HL-60 (cell line): ENCODE measurements around the gene ATOX1.

Experiments
- DNase-seq, 2 experiments: peaks; one replicate each; pipeline ENCODE4 v3.0.0-alpha.2; 2010 to 2020; ENCODE audit warnings: low read depth in 1 of 2, low spot score in 1 of 2
- H3K27ac ChIP-seq: fragments of 250-450 bp; sonication (Bioruptor Pico); replicated peaks from 2 replicates; pipeline ENCODE4 v1.5.1; 2020; ENCODE audit warnings: mild to moderate bottlenecking, moderate library complexity
- H3K27me3 ChIP-seq: fragments of 250-450 bp; sonication (Bioruptor Pico); 2 replicates; pipeline ENCODE4 v1.5.1; 2021; ENCODE audit warnings: mild to moderate bottlenecking, moderate library complexity; ENCODE audit not compliant: insufficient read depth, poor library complexity, severe bottlenecking
- H3K4me3 ChIP-seq: replicated peaks from 2 replicates; pipeline ENCODE4 v1.5.1; 2011; ENCODE audit warnings: mild to moderate bottlenecking, control low read depth, low read length; ENCODE audit not compliant: insufficient read depth
- GABPA ChIP-seq: IDR thresholded peaks from 2 replicates; pipeline ENCODE4 v1.6.1; 2012; ENCODE audit warnings: low read depth
- POLR2AphosphoS5 ChIP-seq: IDR thresholded peaks from 2 replicates; pipeline ENCODE4 v1.6.1; 2012; ENCODE audit warnings: low read depth
- SPI1 ChIP-seq: IDR thresholded peaks from 2 replicates; pipeline ENCODE4 v1.6.1; 2012; ENCODE audit warnings: low read depth, mild to moderate bottlenecking, borderline replicate concordance
- TF ChIP-seq, protein P1 (sequence below): IDR thresholded peaks from one replicate; pipeline ENCODE4 v1.5.1; 2011; ENCODE audit warnings: low read length, control low read depth, inconsistent platforms; ENCODE audit not compliant: insufficient read depth
- TF ChIP-seq, protein P2 (sequence below): IDR thresholded peaks from 2 replicates; pipeline ENCODE4 v1.6.1; 2012; ENCODE audit warnings: low read depth; ENCODE audit not compliant: insufficient replicate concordance

Gene ATOX1

DNA sequence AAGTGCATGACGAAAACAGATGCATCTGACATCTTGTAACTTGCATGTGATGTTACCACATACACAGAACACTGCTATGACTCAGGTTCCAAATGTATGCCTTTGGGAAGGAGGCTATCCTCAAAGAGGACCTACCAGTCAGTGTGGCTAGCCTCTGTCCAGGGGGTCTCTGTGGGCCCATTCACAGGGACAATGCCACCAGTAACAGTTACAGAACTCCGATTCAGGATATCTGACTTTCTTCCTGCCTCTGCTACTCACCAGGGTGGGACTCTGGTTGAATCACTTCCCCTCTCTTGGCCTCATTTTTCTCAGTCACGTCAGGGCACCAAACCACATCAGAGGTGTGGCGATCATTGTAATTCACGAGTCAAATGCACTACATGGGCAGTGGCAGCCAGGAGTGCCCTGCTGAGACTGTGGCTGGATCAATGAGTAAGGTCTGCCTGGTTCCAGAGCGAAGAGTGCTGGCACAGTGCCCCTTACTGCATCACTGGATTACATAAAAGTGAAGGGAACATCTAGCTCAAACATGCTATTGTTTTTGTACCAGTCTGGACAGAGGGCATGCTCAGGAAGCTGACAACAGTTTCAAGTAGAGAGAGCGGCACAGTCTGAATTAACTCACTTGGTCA lies 13.2 kb downstream of the ATOX1 start:
- DNase-seq = no peak
- H3K27me3 ChIP-seq = no peaks in the 10 kb centered on the region
- no peak overlapping the region for H3K4me3 ChIP-seq
- H3K27ac ChIP-seq = no peak overlapping the region
- TF ChIP-seq, protein P1, sequence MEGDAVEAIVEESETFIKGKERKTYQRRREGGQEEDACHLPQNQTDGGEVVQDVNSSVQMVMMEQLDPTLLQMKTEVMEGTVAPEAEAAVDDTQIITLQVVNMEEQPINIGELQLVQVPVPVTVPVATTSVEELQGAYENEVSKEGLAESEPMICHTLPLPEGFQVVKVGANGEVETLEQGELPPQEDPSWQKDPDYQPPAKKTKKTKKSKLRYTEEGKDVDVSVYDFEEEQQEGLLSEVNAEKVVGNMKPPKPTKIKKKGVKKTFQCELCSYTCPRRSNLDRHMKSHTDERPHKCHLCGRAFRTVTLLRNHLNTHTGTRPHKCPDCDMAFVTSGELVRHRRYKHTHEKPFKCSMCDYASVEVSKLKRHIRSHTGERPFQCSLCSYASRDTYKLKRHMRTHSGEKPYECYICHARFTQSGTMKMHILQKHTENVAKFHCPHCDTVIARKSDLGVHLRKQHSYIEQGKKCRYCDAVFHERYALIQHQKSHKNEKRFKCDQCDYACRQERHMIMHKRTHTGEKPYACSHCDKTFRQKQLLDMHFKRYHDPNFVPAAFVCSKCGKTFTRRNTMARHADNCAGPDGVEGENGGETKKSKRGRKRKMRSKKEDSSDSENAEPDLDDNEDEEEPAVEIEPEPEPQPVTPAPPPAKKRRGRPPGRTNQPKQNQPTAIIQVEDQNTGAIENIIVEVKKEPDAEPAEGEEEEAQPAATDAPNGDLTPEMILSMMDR = no peak
- TF ChIP-seq POLR2AphosphoS5 (no peak), GABPA (no peak), SPI1 (no peak)
- TF ChIP-seq, protein P2, sequence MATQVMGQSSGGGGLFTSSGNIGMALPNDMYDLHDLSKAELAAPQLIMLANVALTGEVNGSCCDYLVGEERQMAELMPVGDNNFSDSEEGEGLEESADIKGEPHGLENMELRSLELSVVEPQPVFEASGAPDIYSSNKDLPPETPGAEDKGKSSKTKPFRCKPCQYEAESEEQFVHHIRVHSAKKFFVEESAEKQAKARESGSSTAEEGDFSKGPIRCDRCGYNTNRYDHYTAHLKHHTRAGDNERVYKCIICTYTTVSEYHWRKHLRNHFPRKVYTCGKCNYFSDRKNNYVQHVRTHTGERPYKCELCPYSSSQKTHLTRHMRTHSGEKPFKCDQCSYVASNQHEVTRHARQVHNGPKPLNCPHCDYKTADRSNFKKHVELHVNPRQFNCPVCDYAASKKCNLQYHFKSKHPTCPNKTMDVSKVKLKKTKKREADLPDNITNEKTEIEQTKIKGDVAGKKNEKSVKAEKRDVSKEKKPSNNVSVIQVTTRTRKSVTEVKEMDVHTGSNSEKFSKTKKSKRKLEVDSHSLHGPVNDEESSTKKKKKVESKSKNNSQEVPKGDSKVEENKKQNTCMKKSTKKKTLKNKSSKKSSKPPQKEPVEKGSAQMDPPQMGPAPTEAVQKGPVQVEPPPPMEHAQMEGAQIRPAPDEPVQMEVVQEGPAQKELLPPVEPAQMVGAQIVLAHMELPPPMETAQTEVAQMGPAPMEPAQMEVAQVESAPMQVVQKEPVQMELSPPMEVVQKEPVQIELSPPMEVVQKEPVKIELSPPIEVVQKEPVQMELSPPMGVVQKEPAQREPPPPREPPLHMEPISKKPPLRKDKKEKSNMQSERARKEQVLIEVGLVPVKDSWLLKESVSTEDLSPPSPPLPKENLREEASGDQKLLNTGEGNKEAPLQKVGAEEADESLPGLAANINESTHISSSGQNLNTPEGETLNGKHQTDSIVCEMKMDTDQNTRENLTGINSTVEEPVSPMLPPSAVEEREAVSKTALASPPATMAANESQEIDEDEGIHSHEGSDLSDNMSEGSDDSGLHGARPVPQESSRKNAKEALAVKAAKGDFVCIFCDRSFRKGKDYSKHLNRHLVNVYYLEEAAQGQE = no peak

DNA sequence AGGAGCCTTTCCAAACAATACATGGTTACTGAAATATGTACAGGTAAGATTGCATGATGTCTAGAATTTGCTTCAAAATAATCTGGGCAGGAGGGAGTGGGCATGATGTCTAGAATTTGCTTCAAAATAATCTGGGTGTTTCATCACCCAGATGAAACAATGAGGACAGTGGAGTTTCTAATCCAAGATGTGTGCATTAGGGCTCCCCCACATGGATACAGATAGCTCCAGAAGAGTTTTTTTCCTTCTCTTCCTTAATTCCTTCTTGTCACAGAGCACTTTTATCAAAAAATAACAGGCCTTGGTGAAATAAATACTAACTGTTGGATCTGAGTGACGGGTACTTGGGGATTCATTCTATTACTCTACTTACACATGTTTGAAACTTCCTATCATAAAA lies 14.9 kb downstream of the ATOX1 start:
- H3K27ac ChIP-seq = no peak overlapping the region
- H3K27me3 ChIP-seq = no peaks in the 10 kb centered on the region
- TF ChIP-seq SPI1 = no peak
- DNase-seq = no peak
- H3K4me3 ChIP-seq = no peak overlapping the region

DNA sequence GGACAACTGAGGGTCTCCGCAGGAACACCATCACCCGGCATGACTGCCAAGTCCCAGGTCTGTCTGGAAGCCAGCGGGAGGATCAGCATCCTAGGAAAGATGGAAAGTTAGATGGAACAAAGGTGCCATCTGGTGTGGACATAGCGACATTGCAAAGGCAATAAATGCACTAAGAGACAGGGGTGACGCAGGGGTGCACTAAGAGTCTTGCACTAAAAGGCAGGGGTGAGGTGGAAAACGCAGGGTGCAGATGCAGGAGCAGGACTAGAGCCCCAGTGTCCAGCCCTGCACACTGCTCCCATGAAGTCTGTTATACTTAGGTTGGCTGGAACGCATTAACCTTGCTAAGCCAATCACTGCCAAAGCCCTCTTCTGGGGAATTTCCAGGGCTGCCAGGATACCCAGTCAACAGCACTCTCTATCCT lies 15.5 kb downstream of the ATOX1 start:
- no peak for DNase-seq
- Histone ChIP-seq H3K27me3 (no peaks in the 10 kb centered on the region), H3K27ac (no peak overlapping the region), H3K4me3 (no peak overlapping the region)
- TF ChIP-seq, protein P2 = no peak
- TF ChIP-seq GABPA (no peak), POLR2AphosphoS5 (no peak), SPI1 (no peak)
- TF ChIP-seq, protein P1 = peak; percentile 25

DNA sequence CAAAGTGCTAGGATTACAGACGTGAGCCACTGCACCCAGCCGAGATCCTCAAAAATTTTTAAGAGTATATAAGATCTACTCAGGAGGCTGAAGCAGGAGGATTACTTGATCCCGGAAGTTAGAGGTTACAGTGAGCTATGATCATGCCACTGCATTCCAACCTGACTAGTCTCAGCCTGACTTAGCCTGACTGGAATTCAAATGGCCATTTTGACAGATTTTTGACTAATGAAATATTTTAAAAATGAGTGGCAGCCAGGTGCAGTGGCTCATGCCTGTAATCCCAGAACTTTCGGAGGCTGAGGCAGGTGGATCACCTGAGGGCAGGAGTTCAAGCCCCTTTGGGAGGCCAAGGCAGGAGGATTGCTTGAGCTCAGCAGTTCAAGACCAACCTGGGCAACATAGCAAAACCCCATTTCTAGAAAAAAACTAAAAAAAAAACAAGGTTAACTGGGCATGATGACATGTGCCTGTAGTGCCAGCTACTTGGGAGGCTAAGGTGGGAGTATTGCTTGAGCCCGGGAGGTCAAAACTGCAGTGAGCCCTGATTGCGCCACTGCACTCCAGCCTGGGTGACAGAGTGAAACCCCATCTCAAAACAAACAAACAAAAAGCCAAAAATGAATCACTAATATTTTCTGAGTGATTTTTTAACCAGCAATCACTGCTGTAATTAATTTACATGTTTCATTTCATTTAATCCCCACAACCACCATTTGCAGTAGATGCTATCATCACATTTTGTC lies 16.6 kb downstream of the ATOX1 start:
- TF ChIP-seq POLR2AphosphoS5 (no peak), GABPA (no peak), SPI1 (no peak)
- TF ChIP-seq, protein P2 = no peak
- TF ChIP-seq, protein P1 = no peak
- Histone ChIP-seq H3K4me3 (no peak overlapping the region), H3K27me3 (no peaks in the 10 kb centered on the region), H3K27ac (no peak overlapping the region)
- no peak for DNase-seq
